ENCODE results near the gene MRPL48. TPM values are rescaled to one million over a fixed set of nuclear protein-coding genes. Genes with fewer than 3 reads are reported as not detected.

The MRPL48 gene
- total RNA-seq, 1 experiment from 2014 or later = 66.8 TPM

DNA sequence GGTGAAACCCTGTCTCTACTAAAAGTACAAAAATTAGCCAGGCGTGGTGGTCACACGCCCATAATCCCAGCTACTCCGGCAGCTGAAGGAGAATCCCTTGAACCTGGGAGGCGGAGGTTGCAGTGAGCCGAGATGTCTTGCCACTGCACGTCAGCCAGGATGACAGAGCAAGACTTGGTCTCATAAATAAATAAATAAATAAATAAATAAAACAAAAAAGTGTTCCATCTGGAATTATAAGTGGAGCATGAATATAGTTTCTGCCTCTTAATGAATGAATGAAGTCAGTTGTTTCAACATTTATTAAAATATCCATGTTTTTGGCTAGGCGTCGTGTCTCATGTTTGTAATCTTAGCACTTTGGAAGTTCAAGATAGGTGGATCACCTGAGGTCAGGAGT, 27.1 kb downstream of the MRPL48 start:
- no peak for ATAC-seq
- H3K9me2 ChIP-seq (ENCODE audit: insufficient read depth) = no peaks in the 10 kb centered on the region
- H3K4me1 ChIP-seq (ENCODE audit: control insufficient read depth in 1 of 2, insufficient read depth in 2 of 2, low read length in 2 of 2) = no peaks in the 10 kb centered on the region
- ChIA-PET CTCF (no interaction called here), RAD21 (ENCODE audit: low non-redundant PET in 1 of 2, low total read pairs in 2 of 2, uncharacterized antibody in 2 of 2, unreplicated experiment in 2 of 2) (no interaction called here), POLR2A (no interaction called here)
- DNase-seq (ENCODE audit: low read depth, low spot score) = no peak
- no peak overlapping the region for H2AFZ ChIP-seq (ENCODE audit: low read depth, low read length, poor library complexity, severe bottlenecking)
- no peak overlapping the region for H3K27ac ChIP-seq (ENCODE audit: low read depth, low read length)
- H3K9ac ChIP-seq (ENCODE audit: low read length) = no peak overlapping the region
- H4K20me1 ChIP-seq (ENCODE audit: insufficient read depth) = no peaks in the 10 kb centered on the region
- H3K4me3 ChIP-seq (replicated peaks in 1 of 2; ENCODE audit: low read depth in 1 of 2, low read length in 2 of 2) = no peak overlapping the region
- H3K79me2 ChIP-seq (ENCODE audit: insufficient read depth, low read length) = no peaks in the 10 kb centered on the region
- BruUV-seq (replicated peaks) = no TSS peak
- no peaks in the 10 kb centered on the region for H3K36me3 ChIP-seq (ENCODE audit: control insufficient read depth in 1 of 2, insufficient read depth in 2 of 2, low read length in 2 of 2)
- intact Hi-C loops (cut with micrococcal nuclease) = no loop called here
- H3K27me3 ChIP-seq (ENCODE audit: insufficient read depth, low read length) = no peaks in the 10 kb centered on the region
- TF ChIP-seq CEBPB (IDR thresholded peaks at IDR 0.05; ENCODE audit: low read depth) = no peak
- TF ChIP-seq POLR2AphosphoS5 (IDR thresholded peaks at IDR 0.05; ENCODE audit: low read depth, low read length) = no peak
- no peak for TF ChIP-seq EGR1 (IDR thresholded peaks at IDR 0.05; ENCODE audit: low read depth)
- TF ChIP-seq, protein P1, sequence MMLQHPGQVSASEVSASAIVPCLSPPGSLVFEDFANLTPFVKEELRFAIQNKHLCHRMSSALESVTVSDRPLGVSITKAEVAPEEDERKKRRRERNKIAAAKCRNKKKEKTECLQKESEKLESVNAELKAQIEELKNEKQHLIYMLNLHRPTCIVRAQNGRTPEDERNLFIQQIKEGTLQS (IDR thresholded peaks at IDR 0.05) = no peak
- TF ChIP-seq, protein P2, sequence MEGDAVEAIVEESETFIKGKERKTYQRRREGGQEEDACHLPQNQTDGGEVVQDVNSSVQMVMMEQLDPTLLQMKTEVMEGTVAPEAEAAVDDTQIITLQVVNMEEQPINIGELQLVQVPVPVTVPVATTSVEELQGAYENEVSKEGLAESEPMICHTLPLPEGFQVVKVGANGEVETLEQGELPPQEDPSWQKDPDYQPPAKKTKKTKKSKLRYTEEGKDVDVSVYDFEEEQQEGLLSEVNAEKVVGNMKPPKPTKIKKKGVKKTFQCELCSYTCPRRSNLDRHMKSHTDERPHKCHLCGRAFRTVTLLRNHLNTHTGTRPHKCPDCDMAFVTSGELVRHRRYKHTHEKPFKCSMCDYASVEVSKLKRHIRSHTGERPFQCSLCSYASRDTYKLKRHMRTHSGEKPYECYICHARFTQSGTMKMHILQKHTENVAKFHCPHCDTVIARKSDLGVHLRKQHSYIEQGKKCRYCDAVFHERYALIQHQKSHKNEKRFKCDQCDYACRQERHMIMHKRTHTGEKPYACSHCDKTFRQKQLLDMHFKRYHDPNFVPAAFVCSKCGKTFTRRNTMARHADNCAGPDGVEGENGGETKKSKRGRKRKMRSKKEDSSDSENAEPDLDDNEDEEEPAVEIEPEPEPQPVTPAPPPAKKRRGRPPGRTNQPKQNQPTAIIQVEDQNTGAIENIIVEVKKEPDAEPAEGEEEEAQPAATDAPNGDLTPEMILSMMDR (IDR thresholded peaks at IDR 0.05 in 2 of 3, conservative IDR thresholded peaks at IDR 0.05 in 1 of 3; ENCODE audit: borderline replicate concordance in 1 of 3, insufficient read depth in 1 of 3, low read depth in 2 of 3, low read length in 2 of 3) = no peak
- TF ChIP-seq FOSL1 (IDR thresholded peaks at IDR 0.05; ENCODE audit: low read depth) = no peak
- TF ChIP-seq JUND (IDR thresholded peaks at IDR 0.05) = no peak
- no peak for TF ChIP-seq SIN3A (IDR thresholded peaks at IDR 0.05; ENCODE audit: low read depth)
- no peak for TF ChIP-seq SRF (IDR thresholded peaks at IDR 0.05; ENCODE audit: low read depth)
- no peak for TF ChIP-seq ZFX (IDR thresholded peaks at IDR 0.05)
- TF ChIP-seq POLR2A (IDR thresholded peaks at IDR 0.05; ENCODE audit: borderline replicate concordance, extremely low read depth, insufficient read depth, insufficient read length) = no peak
- TF ChIP-seq, protein P3, sequence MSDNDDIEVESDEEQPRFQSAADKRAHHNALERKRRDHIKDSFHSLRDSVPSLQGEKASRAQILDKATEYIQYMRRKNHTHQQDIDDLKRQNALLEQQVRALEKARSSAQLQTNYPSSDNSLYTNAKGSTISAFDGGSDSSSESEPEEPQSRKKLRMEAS (IDR thresholded peaks at IDR 0.05) = no peak
- TF ChIP-seq EZH2phosphoT487 (IDR thresholded peaks at IDR 0.05; ENCODE audit: borderline replicate concordance) = no peak
- no peak for TF ChIP-seq SP1 (IDR thresholded peaks at IDR 0.05; ENCODE audit: low read depth)
- TF ChIP-seq, protein P4, sequence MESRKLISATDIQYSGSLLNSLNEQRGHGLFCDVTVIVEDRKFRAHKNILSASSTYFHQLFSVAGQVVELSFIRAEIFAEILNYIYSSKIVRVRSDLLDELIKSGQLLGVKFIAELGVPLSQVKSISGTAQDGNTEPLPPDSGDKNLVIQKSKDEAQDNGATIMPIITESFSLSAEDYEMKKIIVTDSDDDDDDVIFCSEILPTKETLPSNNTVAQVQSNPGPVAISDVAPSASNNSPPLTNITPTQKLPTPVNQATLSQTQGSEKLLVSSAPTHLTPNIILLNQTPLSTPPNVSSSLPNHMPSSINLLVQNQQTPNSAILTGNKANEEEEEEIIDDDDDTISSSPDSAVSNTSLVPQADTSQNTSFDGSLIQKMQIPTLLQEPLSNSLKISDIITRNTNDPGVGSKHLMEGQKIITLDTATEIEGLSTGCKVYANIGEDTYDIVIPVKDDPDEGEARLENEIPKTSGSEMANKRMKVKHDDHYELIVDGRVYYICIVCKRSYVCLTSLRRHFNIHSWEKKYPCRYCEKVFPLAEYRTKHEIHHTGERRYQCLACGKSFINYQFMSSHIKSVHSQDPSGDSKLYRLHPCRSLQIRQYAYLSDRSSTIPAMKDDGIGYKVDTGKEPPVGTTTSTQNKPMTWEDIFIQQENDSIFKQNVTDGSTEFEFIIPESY (IDR thresholded peaks at IDR 0.05; ENCODE audit: extremely low read depth, insufficient replicate concordance, low read length) = no peak
- no peak for TF ChIP-seq CBX3 (IDR thresholded peaks at IDR 0.05; ENCODE audit: low read depth)
- no peak for TF ChIP-seq ZNF274 (IDR thresholded peaks at IDR 0.05; ENCODE audit: low read depth, low read length)
- H3K4me2 ChIP-seq (ENCODE audit: low read length) = no peak overlapping the region
- H3K9me3 ChIP-seq (ENCODE audit: control insufficient read depth in 1 of 2, insufficient read depth in 1 of 2, low read depth in 1 of 2, low read length in 2 of 2) = no peaks in the 10 kb centered on the region
